OCI-LY7 (cell line): ENCODE results near the gene ANKS1A. TPM values are rescaled to one million over a fixed set of nuclear protein-coding genes. Genes with fewer than 3 reads are reported as not detected.

Source experiments
- BruUV-seq: library from RNA; stranded (reverse); fragments of 400-500 nt; replicated peaks from 2 replicates; lab custom pipeline; 2021; lab: Mats Ljungman, UMichigan
- CTCF ChIA-PET: fragments of 300-600 bp; sonication (Branson Sonifier 250); formaldehyde crosslinking; loops from one replicate; lab custom pipeline; 2022; ENCODE audit warnings: antibody characterized with exemption; ENCODE audit not compliant: unreplicated experiment; lab: Charles Lee
- POLR2A ChIA-PET: fragments of 300-600 bp; sonication (Branson Sonifier 250); formaldehyde crosslinking; loops from one replicate; lab custom pipeline; 2022; ENCODE audit warnings: antibody characterized with exemption; lab: Charles Lee
- DNase-seq: peaks from one replicate; pipeline ENCODE4 v3.0.0-alpha.2; 2015; ENCODE audit warnings: low spot score
- H2AFZ ChIP-seq: fragments of 200-600 bp; sonication (generic), shearing (Covaris generic); 2 replicates; pipeline ENCODE4 v1.6.1; 2014; ENCODE audit warnings: mild to moderate bottlenecking, antibody characterized with exemption, low read length, moderate library complexity
- H3K27ac ChIP-seq: fragments of 200-600 bp; sonication (generic); 2 replicates; pipeline ENCODE4 v1.5.1; 2014; ENCODE audit warnings: mixed run types, low read depth, mild to moderate bottlenecking, moderate library complexity, low read length, inconsistent platforms; ENCODE audit not compliant: poor library complexity, severe bottlenecking
- H3K36me3 ChIP-seq: fragments of 200-600 bp; sonication (generic); 2 replicates; pipeline ENCODE4 v1.6.1; 2014; ENCODE audit warnings: mild to moderate bottlenecking, antibody characterized with exemption, low read length, moderate library complexity, mixed read lengths; ENCODE audit not compliant: insufficient read depth
- H3K4me1 ChIP-seq: fragments of 200-600 bp; sonication (generic); 2 replicates; pipeline ENCODE4 v1.5.1; 2014; ENCODE audit warnings: mild to moderate bottlenecking, low read length; ENCODE audit not compliant: insufficient read depth, poor library complexity, severe bottlenecking
- H3K4me2 ChIP-seq: fragments of 200-600 bp; sonication (generic); 2 replicates; pipeline ENCODE4 v1.6.1; 2014; ENCODE audit warnings: mild to moderate bottlenecking, low read length
- H3K4me3 ChIP-seq: fragments of 200-600 bp; sonication (generic); 2 replicates; pipeline ENCODE4 v1.5.1; 2014; ENCODE audit warnings: mild to moderate bottlenecking, low read depth, low read length; ENCODE audit not compliant: poor library complexity, severe bottlenecking
- H3K79me2 ChIP-seq: fragments of 200-600 bp; sonication (generic); 2 replicates; pipeline ENCODE4 v1.6.1; 2016; ENCODE audit warnings: low read depth, mild to moderate bottlenecking, low read length, moderate library complexity, mixed read lengths; ENCODE audit not compliant: insufficient read depth
- H3K9me2 ChIP-seq: fragments of 200-600 bp; sonication (generic); 2 replicates; pipeline ENCODE4 v1.6.1; 2016; ENCODE audit warnings: mild to moderate bottlenecking, low read length, mixed read lengths; ENCODE audit not compliant: insufficient read depth
- H3K9me3 ChIP-seq: fragments of 200-600 bp; sonication (generic); 2 replicates; pipeline ENCODE4 v1.6.1; 2014; ENCODE audit warnings: mild to moderate bottlenecking, mixed run types, low read length, mixed read lengths
- H4K20me1 ChIP-seq: fragments of 200-600 bp; sonication (generic); 2 replicates; pipeline ENCODE4 v1.6.1; 2014; ENCODE audit warnings: mild to moderate bottlenecking, antibody characterized with exemption, low read length, moderate library complexity, mixed read lengths; ENCODE audit not compliant: insufficient read depth
- EZH2phosphoT487 ChIP-seq: fragments of 200-600 bp; sonication (generic); IDR thresholded peaks from 2 replicates; pipeline ENCODE4 v1.6.1; 2018; ENCODE audit warnings: low read depth, borderline replicate concordance, mild to moderate bottlenecking, mixed run types, antibody characterized with exemption, low read length, moderate library complexity, mixed read lengths
- intact Hi-C: fragments of 100-400 bp; cut with micrococcal nuclease; formaldehyde crosslinking; loops from one replicate; pipeline ENCODE4 v1.10.0; 2022; ENCODE audit not compliant: unreplicated experiment
- total RNA-seq, 2 experiments: library from RNA; depleted of rRNA in 1 of 2; stranded (reverse); fragments of >200 nt in 1 of 2; shearing (Covaris generic) in 1 of 2; gene quantifications; 2 replicates each; pipeline ENCODE4 v1.2.3, GENCODE V29; 2014 to 2022
- TF ChIP-seq, protein P1 (sequence below): fragments of 200-600 bp; sonication (generic); conservative IDR thresholded peaks from 2 replicates; pipeline ENCODE4 v1.5.1; 2014; ENCODE audit warnings: mild to moderate bottlenecking, antibody characterized with exemption, low read length, moderate library complexity, mixed read lengths

Gene ANKS1A
- total RNA-seq, 2 experiments from 2014 or later = 7.8 to 13.8 TPM

DNA sequence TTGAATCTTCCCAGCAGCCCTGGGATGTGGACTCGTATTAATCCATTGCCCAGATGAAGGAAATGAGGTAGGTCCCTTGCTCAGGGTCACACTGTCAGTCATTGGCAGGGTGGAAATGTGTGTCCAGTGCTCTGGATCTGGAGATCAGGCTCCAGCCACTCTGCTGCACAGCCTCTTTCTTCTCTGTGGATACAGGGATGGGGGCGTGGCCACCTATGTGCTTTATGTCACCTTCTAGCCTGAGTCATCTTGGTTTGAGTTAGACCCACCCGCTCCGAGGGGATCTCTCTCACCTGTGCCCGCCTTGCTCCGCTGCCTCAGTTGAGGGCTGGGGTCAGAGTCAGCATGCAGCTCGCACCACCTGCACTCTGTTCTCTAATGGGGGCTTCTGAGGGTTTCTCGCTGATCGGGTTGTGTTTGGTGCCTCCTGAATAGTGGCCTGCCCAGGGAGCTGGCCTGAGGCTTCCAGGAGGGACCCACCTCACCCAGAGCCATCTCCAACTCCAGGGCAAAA is 172.1 kb downstream of the ANKS1A start:
- DNase-seq = no peak
- ChIA-PET POLR2A (no interaction called here), CTCF (no interaction called here)
- BruUV-seq = no TSS peak
- no peak overlapping the region for H3K4me2 ChIP-seq
- no peaks in the 10 kb centered on the region for H3K79me2 ChIP-seq
- no peaks in the 10 kb centered on the region for H3K36me3 ChIP-seq
- no peaks in the 10 kb centered on the region for H4K20me1 ChIP-seq
- H3K9me3 ChIP-seq = no peaks in the 10 kb centered on the region
- intact Hi-C loops = no loop called here
- H3K4me3 ChIP-seq = no peak overlapping the region
- H3K4me1 ChIP-seq = peaks cover 9% of the 10 kb centered on the region
- no peak overlapping the region for H2AFZ ChIP-seq
- no peak for TF ChIP-seq EZH2phosphoT487
- TF ChIP-seq, protein P1, sequence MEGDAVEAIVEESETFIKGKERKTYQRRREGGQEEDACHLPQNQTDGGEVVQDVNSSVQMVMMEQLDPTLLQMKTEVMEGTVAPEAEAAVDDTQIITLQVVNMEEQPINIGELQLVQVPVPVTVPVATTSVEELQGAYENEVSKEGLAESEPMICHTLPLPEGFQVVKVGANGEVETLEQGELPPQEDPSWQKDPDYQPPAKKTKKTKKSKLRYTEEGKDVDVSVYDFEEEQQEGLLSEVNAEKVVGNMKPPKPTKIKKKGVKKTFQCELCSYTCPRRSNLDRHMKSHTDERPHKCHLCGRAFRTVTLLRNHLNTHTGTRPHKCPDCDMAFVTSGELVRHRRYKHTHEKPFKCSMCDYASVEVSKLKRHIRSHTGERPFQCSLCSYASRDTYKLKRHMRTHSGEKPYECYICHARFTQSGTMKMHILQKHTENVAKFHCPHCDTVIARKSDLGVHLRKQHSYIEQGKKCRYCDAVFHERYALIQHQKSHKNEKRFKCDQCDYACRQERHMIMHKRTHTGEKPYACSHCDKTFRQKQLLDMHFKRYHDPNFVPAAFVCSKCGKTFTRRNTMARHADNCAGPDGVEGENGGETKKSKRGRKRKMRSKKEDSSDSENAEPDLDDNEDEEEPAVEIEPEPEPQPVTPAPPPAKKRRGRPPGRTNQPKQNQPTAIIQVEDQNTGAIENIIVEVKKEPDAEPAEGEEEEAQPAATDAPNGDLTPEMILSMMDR = no peak
- H3K9me2 ChIP-seq = no peaks in the 10 kb centered on the region
- H3K27ac ChIP-seq = no peak overlapping the region

DNA sequence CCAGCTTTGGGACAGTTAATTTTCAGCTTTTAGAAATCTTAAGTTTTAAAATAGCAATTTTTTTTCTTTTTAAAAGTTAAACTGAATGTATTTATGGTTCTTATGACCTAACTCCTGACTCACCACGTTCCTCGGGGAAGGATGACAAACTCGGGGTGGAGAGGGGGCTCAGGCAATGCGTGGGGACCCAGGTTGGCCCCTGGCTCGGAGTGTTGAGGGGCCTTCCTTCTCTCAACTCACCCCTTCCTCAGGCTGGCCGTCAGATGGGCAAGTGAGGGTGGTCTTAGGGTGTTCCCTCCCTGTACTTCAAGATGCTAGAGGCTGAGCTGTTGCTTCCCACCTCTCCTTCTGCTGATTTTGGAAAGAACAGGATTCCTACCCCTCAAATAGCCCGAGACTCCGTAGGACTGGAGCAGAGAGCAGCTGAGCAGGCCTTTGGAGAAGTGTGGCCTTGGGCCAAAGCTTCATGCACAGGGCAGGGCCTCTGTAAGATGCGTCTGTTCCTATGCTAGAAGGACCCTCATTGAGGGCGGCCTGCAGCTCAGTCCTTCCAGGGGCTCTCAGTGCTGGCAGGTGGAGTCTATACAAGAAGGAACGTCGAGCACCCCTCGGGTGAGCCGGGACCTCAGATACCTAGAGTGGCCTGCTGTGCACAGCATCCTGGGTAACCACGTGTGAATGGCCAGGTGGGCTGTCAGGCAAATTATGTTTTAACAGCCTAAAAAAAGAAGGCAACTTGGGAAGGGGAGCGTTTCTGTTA is 172.8 kb downstream of the ANKS1A start:
- Histone ChIP-seq H4K20me1 (no peaks in the 10 kb centered on the region), H3K27ac (no peak overlapping the region), H3K36me3 (no peaks in the 10 kb centered on the region), H3K4me1 (peaks cover 9% of the 10 kb centered on the region), H3K4me3 (no peak overlapping the region), H2AFZ (no peak overlapping the region), H3K9me3 (no peaks in the 10 kb centered on the region), H3K4me2 (no peak overlapping the region), H3K9me2 (no peaks in the 10 kb centered on the region), H3K79me2 (no peaks in the 10 kb centered on the region)
- TF ChIP-seq EZH2phosphoT487 = no peak
- TF ChIP-seq, protein P1 = no peak
- POLR2A ChIA-PET = no interaction called here
- BruUV-seq = no TSS peak
- intact Hi-C loops = no loop called here
- CTCF ChIA-PET = no interaction called here
- DNase-seq = no peak
